Measurements from ENCODE around the gene RTN4R.

RTN4R gene

GRCh38 chr22:20205964-20206708, 62.0 kb downstream of the RTN4R start:
- peak; percentile 27 to 42 for DNase-seq (ENCODE audit: low spot score in 2 of 2)
- ATAC-seq (replicated peaks; ENCODE audit: extremely low read depth, poor library complexity, severe bottlenecking): peak; percentile 90
- H3K9me3 Mint-ChIP-seq: no peaks in the 10 kb centered on the region
- H3K36me3 Mint-ChIP-seq (ENCODE audit: insufficient read depth): no peaks in the 10 kb centered on the region
- H3K4me3 Mint-ChIP-seq: peak overlapping the region; percentile 90
- peaks cover 28% of the 10 kb centered on the region for H3K4me1 Mint-ChIP-seq
- H3K27me3 Mint-ChIP-seq: no peaks in the 10 kb centered on the region
- H3K27ac Mint-ChIP-seq (ENCODE audit: low read depth): peak overlapping the region; percentile 90

GRCh38 chr22:20205464-20205963, 62.6 kb downstream of the RTN4R start:
- Mint-ChIP-seq H3K9me3 (no peaks in the 10 kb centered on the region), H3K4me3 (peak overlapping the region; percentile 90), H3K27ac (ENCODE audit: low read depth) (peak overlapping the region; percentile 90), H3K4me1 (peaks cover 28% of the 10 kb centered on the region), H3K36me3 (ENCODE audit: insufficient read depth) (no peaks in the 10 kb centered on the region), H3K27me3 (no peaks in the 10 kb centered on the region)
- ATAC-seq (replicated peaks; ENCODE audit: extremely low read depth, poor library complexity, severe bottlenecking) (no peak), DNase-seq (ENCODE audit: low spot score in 2 of 2) (no peak)

GRCh38 chr22:20204806-20205205, 63.3 kb downstream of the RTN4R start:
- Mint-ChIP-seq H3K27ac (ENCODE audit: low read depth) (no peak overlapping the region), H3K9me3 (no peaks in the 10 kb centered on the region), H3K36me3 (ENCODE audit: insufficient read depth) (no peaks in the 10 kb centered on the region), H3K4me3 (no peak overlapping the region), H3K27me3 (no peaks in the 10 kb centered on the region), H3K4me1 (peaks cover 28% of the 10 kb centered on the region)
- DNase-seq (ENCODE audit: low spot score in 2 of 2) (no peak), ATAC-seq (replicated peaks; ENCODE audit: extremely low read depth, poor library complexity, severe bottlenecking) (no peak)

- H3K9me3 Mint-ChIP-seq: no peaks in the 10 kb centered on the region
- H3K36me3 Mint-ChIP-seq (ENCODE audit: insufficient read depth): no peaks in the 10 kb centered on the region
- H3K27ac Mint-ChIP-seq (ENCODE audit: low read depth): no peak overlapping the region
- ATAC-seq (replicated peaks; ENCODE audit: extremely low read depth, poor library complexity, severe bottlenecking): no peak
- no peaks in the 10 kb centered on the region for H3K27me3 Mint-ChIP-seq
- DNase-seq (ENCODE audit: low spot score in 2 of 2): no peak
- peaks cover 28% of the 10 kb centered on the region for H3K4me1 Mint-ChIP-seq
- H3K4me3 Mint-ChIP-seq: no peak overlapping the region
Observed at GRCh38 chr22:20204311-20204710, 63.8 kb downstream of the RTN4R start.

- H3K4me1 Mint-ChIP-seq: peaks cover 28% of the 10 kb centered on the region
Observed at GRCh38 chr22:20203552-20204201, 64.4 kb downstream of the RTN4R start.

GRCh38 chr22:20203142-20203551, 65.0 kb downstream of the RTN4R start:
- Mint-ChIP-seq H3K4me3 (no peak overlapping the region), H3K27me3 (no peaks in the 10 kb centered on the region), H3K27ac (ENCODE audit: low read depth) (no peak overlapping the region), H3K36me3 (ENCODE audit: insufficient read depth) (no peaks in the 10 kb centered on the region), H3K4me1 (peaks cover 24% of the 10 kb centered on the region), H3K9me3 (no peaks in the 10 kb centered on the region)
- no peak for DNase-seq (ENCODE audit: low spot score in 2 of 2)
- no peak for ATAC-seq (replicated peaks; ENCODE audit: extremely low read depth, poor library complexity, severe bottlenecking)

More at GRCh38 chr22:20203552-20204201, 64.4 kb downstream of the RTN4R start:
- ATAC-seq (replicated peaks; ENCODE audit: extremely low read depth, poor library complexity, severe bottlenecking): no peak
- H3K27me3 Mint-ChIP-seq: no peaks in the 10 kb centered on the region
- no peak overlapping the region for H3K4me3 Mint-ChIP-seq
- no peak for DNase-seq (ENCODE audit: low spot score in 2 of 2)
- H3K27ac Mint-ChIP-seq (ENCODE audit: low read depth): no peak overlapping the region
- H3K36me3 Mint-ChIP-seq (ENCODE audit: insufficient read depth): no peaks in the 10 kb centered on the region
- H3K9me3 Mint-ChIP-seq: no peaks in the 10 kb centered on the region

- peaks cover 13% of the 10 kb centered on the region for H3K4me1 Mint-ChIP-seq
- H3K27ac Mint-ChIP-seq (ENCODE audit: low read depth): no peak overlapping the region
Observed at GRCh38 chr22:20201837-20202392, 66.2 kb downstream of the RTN4R start.

GRCh38 chr22:20199906-20200305, 68.2 kb downstream of the RTN4R start:
- Mint-ChIP-seq H3K27ac (ENCODE audit: low read depth) (no peak overlapping the region), H3K27me3 (no peaks in the 10 kb centered on the region), H3K9me3 (no peaks in the 10 kb centered on the region), H3K4me3 (no peak overlapping the region), H3K36me3 (ENCODE audit: insufficient read depth) (no peaks in the 10 kb centered on the region), H3K4me1 (no peaks in the 10 kb centered on the region)
- DNase-seq (ENCODE audit: low spot score in 2 of 2): no peak
- no peak for ATAC-seq (replicated peaks; ENCODE audit: extremely low read depth, poor library complexity, severe bottlenecking)

More at GRCh38 chr22:20201837-20202392, 66.2 kb downstream of the RTN4R start:
- DNase-seq (ENCODE audit: low spot score in 2 of 2) (no peak), ATAC-seq (replicated peaks; ENCODE audit: extremely low read depth, poor library complexity, severe bottlenecking) (no peak)
- Mint-ChIP-seq H3K4me3 (no peak overlapping the region), H3K9me3 (no peaks in the 10 kb centered on the region), H3K36me3 (ENCODE audit: insufficient read depth) (no peaks in the 10 kb centered on the region), H3K27me3 (no peaks in the 10 kb centered on the region)

GRCh38 chr22:20199413-20199842, 68.7 kb downstream of the RTN4R start:
- no peaks in the 10 kb centered on the region for H3K27me3 Mint-ChIP-seq
- DNase-seq (ENCODE audit: low spot score in 2 of 2) (no peak), ATAC-seq (replicated peaks; ENCODE audit: extremely low read depth, poor library complexity, severe bottlenecking) (no peak)
- no peak overlapping the region for H3K4me3 Mint-ChIP-seq
- H3K4me1 Mint-ChIP-seq: no peaks in the 10 kb centered on the region
- H3K9me3 Mint-ChIP-seq: no peaks in the 10 kb centered on the region
- H3K27ac Mint-ChIP-seq (ENCODE audit: low read depth): no peak overlapping the region
- no peaks in the 10 kb centered on the region for H3K36me3 Mint-ChIP-seq (ENCODE audit: insufficient read depth)

GRCh38 chr22:20198557-20199319, 69.4 kb downstream of the RTN4R start:
- no peak overlapping the region for H3K27ac Mint-ChIP-seq (ENCODE audit: low read depth)
- H3K4me3 Mint-ChIP-seq: no peak overlapping the region
- DNase-seq (ENCODE audit: low spot score in 2 of 2) (no peak), ATAC-seq (replicated peaks; ENCODE audit: extremely low read depth, poor library complexity, severe bottlenecking) (no peak)
- no peaks in the 10 kb centered on the region for H3K9me3 Mint-ChIP-seq
- H3K36me3 Mint-ChIP-seq (ENCODE audit: insufficient read depth): no peaks in the 10 kb centered on the region
- H3K4me1 Mint-ChIP-seq: no peaks in the 10 kb centered on the region
- no peaks in the 10 kb centered on the region for H3K27me3 Mint-ChIP-seq

GRCh38 chr22:20197407-20198030, 70.6 kb downstream of the RTN4R start:
- Mint-ChIP-seq H3K27ac (ENCODE audit: low read depth) (no peak overlapping the region), H3K27me3 (no peaks in the 10 kb centered on the region), H3K4me3 (no peak overlapping the region), H3K36me3 (ENCODE audit: insufficient read depth) (no peaks in the 10 kb centered on the region), H3K4me1 (no peaks in the 10 kb centered on the region), H3K9me3 (no peaks in the 10 kb centered on the region)
- no peak for ATAC-seq (replicated peaks; ENCODE audit: extremely low read depth, poor library complexity, severe bottlenecking)
- no peak for DNase-seq (ENCODE audit: low spot score in 2 of 2)

All from central memory CD8-positive, alpha-beta T cell (primary cell).